Effector memory CD4-positive, alpha-beta T cell (primary cell): ENCODE data around the gene TAF8.

Source experiments
- DNase-seq, 3 donors: peaks; one replicate each; pipeline ENCODE4 v3.0.0-alpha.2; 2020
- H3K27ac ChIP-seq: 2 replicates; pipeline ENCODE4 v1.7.0; 2013; ENCODE audit warnings: mild to moderate bottlenecking, low read length, moderate library complexity; ENCODE audit not compliant: insufficient read depth, poor library complexity, severe bottlenecking
- H3K27me3 ChIP-seq: replicated peaks from 2 replicates; pipeline ENCODE4 v1.7.0; 2013; ENCODE audit warnings: mild to moderate bottlenecking, low read length; ENCODE audit not compliant: insufficient read depth, control insufficient read depth, poor library complexity, severe bottlenecking
- H3K36me3 ChIP-seq: 2 replicates; pipeline ENCODE4 v1.7.0; 2013; ENCODE audit warnings: mild to moderate bottlenecking, low read length, moderate library complexity; ENCODE audit not compliant: control insufficient read depth, insufficient read depth
- H3K4me1 ChIP-seq: 2 replicates; pipeline ENCODE4 v1.7.0; 2013; ENCODE audit warnings: low read length, mild to moderate bottlenecking; ENCODE audit not compliant: control insufficient read depth, insufficient read depth, poor library complexity, severe bottlenecking
- H3K4me3 ChIP-seq: 2 replicates; pipeline ENCODE4 v1.7.0; 2013; ENCODE audit warnings: low read length, low read depth, mild to moderate bottlenecking; ENCODE audit not compliant: insufficient read depth, poor library complexity, severe bottlenecking
- H3K9me3 ChIP-seq: 2 replicates; pipeline ENCODE4 v1.7.0; 2013; ENCODE audit warnings: mild to moderate bottlenecking, low read length, moderate library complexity; ENCODE audit not compliant: control insufficient read depth

TAF8 gene

DNA sequence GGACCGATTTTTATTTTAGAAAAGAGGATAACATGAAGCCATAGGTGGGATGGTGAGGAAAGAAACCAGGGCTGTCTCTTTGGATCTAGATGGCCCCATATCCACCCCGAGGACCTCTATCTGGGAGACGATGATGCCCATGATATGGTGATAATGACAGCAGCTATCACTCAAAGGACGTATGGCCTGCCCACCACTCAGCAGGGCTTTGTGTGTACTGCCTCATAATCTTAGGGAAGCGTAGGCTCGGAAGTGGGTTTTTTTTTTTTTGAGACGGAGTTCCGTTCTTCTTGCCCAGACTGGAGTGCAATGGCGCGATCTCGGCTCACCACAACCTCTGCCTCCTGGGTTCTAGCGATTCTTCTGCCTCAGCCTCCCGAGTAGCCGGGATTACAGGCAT lies 8.2 kb upstream of the TAF8 start:
- peaks cover 81% of the 10 kb centered on the region for H3K4me1 ChIP-seq
- no peaks in the 10 kb centered on the region for H3K27me3 ChIP-seq
- no peaks in the 10 kb centered on the region for H3K9me3 ChIP-seq
- no peak for DNase-seq
- peak overlapping the region; percentile 34 for H3K4me3 ChIP-seq
- H3K27ac ChIP-seq: peak overlapping the region; percentile 67
- H3K36me3 ChIP-seq: peaks cover 7% of the 10 kb centered on the region

- Histone ChIP-seq H3K27ac (peak overlapping the region; percentile 54), H3K4me3 (peak overlapping the region; percentile 35), H3K27me3 (no peaks in the 10 kb centered on the region), H3K9me3 (no peaks in the 10 kb centered on the region), H3K4me1 (peaks cover 65% of the 10 kb centered on the region), H3K36me3 (peaks cover 7% of the 10 kb centered on the region)
- DNase-seq: peak; percentile 80 to 89 (median 86)
Observed at GRCh38 chr6:42043787-42044475, 6.4 kb upstream of the TAF8 start.

GRCh38 chr6:42045538-42046460 lies 4.5 kb upstream of the TAF8 start:
- peak; percentile 63 to 78 (median 69) for DNase-seq
- Histone ChIP-seq H3K4me3 (peak overlapping the region; percentile 91), H3K27ac (peak overlapping the region; percentile 87), H3K9me3 (no peaks in the 10 kb centered on the region), H3K27me3 (no peaks in the 10 kb centered on the region), H3K4me1 (peaks cover 53% of the 10 kb centered on the region), H3K36me3 (peaks cover 7% of the 10 kb centered on the region)

DNA sequence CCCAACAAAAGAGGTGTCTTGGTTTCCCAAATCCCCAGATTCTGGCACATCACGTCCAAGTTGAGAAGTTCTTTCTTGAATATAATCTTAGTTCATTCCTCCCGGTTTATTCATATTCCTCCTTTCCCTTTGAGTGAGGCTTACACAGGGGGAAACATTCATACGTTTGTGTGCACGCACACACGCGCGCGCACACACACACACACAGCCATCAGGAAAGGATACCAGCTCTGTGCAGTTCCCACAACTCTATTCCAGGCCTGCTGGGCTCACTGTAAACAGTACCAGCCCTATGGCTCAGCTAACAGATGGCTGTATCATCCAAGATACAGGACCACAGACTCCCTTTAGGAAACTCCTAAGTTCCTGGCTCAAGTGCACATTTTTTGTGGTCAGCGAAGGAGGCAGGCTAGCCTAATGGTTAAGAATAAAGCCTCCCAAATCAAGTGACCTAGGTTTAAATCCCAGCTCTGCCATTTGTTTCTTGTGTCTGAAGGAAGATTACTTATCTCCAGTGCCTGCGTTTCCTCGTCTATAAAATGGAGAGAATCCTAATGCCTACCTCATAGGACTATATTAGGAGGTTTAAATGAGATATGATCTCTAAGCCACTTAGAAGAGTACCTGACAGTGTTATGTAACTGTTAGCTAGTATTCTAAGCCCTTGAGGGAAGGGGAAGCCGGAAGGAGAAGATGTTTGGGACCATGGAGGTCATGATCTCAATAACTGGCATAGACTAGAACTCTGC lies 3.7 kb upstream of the TAF8 start:
- Histone ChIP-seq H3K9me3 (no peaks in the 10 kb centered on the region), H3K27me3 (no peaks in the 10 kb centered on the region), H3K36me3 (peaks cover 7% of the 10 kb centered on the region), H3K27ac (peak overlapping the region; percentile 87), H3K4me1 (peaks cover 44% of the 10 kb centered on the region), H3K4me3 (peak overlapping the region; percentile 91)
- no peak for DNase-seq

- no peaks in the 10 kb centered on the region for H3K9me3 ChIP-seq
- peak overlapping the region; percentile 87 for H3K27ac ChIP-seq
- peaks cover 40% of the 10 kb centered on the region for H3K4me1 ChIP-seq
- peaks cover 7% of the 10 kb centered on the region for H3K36me3 ChIP-seq
- DNase-seq: no peak
- H3K27me3 ChIP-seq: no peaks in the 10 kb centered on the region
- peak overlapping the region; percentile 91 for H3K4me3 ChIP-seq
Observed at GRCh38 chr6:42047213-42047590, 3.1 kb upstream of the TAF8 start.

GRCh38 chr6:42047790-42048405 lies 2.4 kb upstream of the TAF8 start:
- H3K4me3 ChIP-seq: peak overlapping the region; percentile 91
- no peaks in the 10 kb centered on the region for H3K27me3 ChIP-seq
- no peak for DNase-seq
- peaks cover 7% of the 10 kb centered on the region for H3K36me3 ChIP-seq
- H3K9me3 ChIP-seq: no peaks in the 10 kb centered on the region
- peaks cover 33% of the 10 kb centered on the region for H3K4me1 ChIP-seq
- peak overlapping the region; percentile 87 for H3K27ac ChIP-seq

DNA sequence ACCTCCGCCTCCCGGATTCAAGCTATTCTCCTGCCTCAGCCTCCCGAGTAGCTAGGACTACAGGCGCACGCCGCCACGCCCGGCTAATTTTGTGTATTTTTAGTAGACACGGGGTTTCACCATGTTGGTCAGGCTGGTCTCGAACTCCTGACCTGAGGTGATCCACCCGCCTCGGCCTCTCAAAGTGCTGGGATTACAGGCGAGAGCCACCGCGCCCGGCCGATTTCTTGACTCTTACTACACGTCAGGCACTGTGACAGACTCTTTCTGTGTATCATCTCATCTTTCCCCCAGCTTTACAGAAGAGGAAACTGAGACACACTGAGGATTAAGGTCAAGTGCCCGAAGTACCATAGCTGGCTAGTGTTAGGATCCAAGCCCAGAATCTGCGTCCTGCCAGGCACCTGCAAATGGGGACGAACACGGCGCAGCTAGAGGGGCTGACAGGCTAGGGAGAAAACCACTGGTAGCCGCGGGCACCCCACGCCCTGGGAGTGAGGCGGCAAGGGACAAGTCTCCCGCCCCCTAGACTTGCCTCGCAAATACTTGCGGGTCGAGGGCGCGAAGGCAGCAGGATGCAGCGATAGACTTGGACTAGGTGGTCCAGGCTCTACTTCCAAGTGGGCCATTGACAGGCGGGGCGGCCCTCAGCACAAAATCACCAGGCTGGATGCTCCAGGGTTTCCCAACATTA lies 1.1 kb upstream of the TAF8 start:
- Histone ChIP-seq H3K4me3 (peak overlapping the region; percentile 91), H3K9me3 (no peaks in the 10 kb centered on the region), H3K27me3 (no peaks in the 10 kb centered on the region), H3K4me1 (peaks cover 20% of the 10 kb centered on the region), H3K27ac (peak overlapping the region; percentile 87), H3K36me3 (no peaks in the 10 kb centered on the region)
- DNase-seq: no peak

GRCh38 chr6:42049948-42050296 lies 402 bp upstream of the TAF8 start:
- Histone ChIP-seq H3K36me3 (no peaks in the 10 kb centered on the region), H3K27me3 (no peaks in the 10 kb centered on the region), H3K27ac (peak overlapping the region; percentile 87), H3K9me3 (no peaks in the 10 kb centered on the region), H3K4me1 (peaks cover 15% of the 10 kb centered on the region), H3K4me3 (peak overlapping the region; percentile 90)
- DNase-seq: peak in 2 of 3 donors; percentile 28 to 43

GRCh38 chr6:42051268-42051653 lies 937 bp downstream of the TAF8 start:
- H3K27ac ChIP-seq: peak overlapping the region; percentile 87
- DNase-seq: no peak
- peaks cover 13% of the 10 kb centered on the region for H3K36me3 ChIP-seq
- H3K4me1 ChIP-seq: peaks cover 3% of the 10 kb centered on the region
- H3K27me3 ChIP-seq: no peaks in the 10 kb centered on the region
- H3K4me3 ChIP-seq: peak overlapping the region; percentile 90
- no peaks in the 10 kb centered on the region for H3K9me3 ChIP-seq
